NB4 (cell line): ENCODE data around the gene RCN2.

Experiments used
- DNase-seq: peaks from one replicate; pipeline ENCODE4 v3.0.0; 2010; ENCODE audit warnings: low read depth
- H3K4me3 ChIP-seq: one replicate; pipeline ENCODE4 v1.5.1; 2011; ENCODE audit warnings: mild to moderate bottlenecking, low read depth, low read length, moderate library complexity
- MAX ChIP-seq: IDR thresholded peaks from 2 replicates; pipeline ENCODE4 v1.6.1; 2011; ENCODE audit warnings: low read depth, low read length
- MYC ChIP-seq: IDR thresholded peaks from 2 replicates; pipeline ENCODE4 v1.6.1; 2011; ENCODE audit warnings: low read depth, low read length
- POLR2A ChIP-seq: IDR thresholded peaks from 2 replicates; pipeline ENCODE4 v1.6.1; 2011; ENCODE audit warnings: mild to moderate bottlenecking; ENCODE audit not compliant: insufficient read length; ENCODE audit errors: extremely low read depth
- TF ChIP-seq, protein P1 (sequence below): IDR thresholded peaks from one replicate; pipeline ENCODE4 v1.5.1; 2012; ENCODE audit warnings: low read depth, low read length

The RCN2 gene

DNA sequence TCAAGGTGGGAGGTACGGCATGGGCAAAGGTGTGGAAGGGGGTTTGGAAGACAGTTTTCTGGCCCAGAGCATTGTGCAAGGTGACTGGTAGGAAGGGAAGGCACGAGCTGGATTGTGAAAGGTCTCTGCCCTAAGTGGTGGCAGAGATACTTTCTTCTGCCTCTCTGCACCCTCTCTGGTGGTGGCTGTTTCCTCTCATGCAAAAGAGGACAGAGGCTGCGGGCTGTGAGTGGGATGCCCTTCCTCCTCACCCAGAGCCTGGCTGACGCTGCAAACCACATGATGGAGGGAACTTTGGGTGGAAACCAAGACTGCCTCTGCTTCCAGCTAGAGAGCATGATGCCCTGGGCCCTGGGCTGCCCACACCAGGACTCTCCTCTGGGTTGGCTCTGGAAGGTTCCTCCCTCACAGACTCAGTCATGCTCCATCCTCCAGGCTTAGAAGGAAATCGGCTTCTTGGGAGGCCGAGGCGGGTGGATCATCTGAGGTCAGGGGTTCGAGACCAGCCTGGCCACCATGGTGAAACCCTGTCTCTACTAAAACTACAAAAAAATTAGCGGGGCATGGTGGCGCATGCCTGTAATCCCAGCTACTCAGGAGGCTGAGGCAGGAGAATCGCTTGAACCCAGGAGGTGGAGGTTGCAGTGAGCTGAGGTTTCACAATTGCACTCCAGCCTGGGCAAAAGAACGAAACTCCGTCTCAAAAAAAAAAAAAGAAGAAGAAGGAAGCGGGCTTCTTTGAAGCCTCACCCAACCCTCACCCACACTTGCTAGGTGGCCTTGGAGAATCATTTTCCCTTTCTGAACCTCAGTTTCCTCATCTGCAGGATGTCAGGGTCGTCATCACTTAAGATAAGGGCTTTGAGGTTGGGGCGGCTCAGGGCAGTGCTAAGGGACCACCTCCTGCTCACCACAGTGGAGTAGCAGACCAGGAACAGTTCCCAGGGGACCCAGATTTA is 71.7 kb downstream of the RCN2 start:
- H3K4me3 ChIP-seq, result no peak overlapping the region

More for the DNA sequence above, 71.7 kb downstream of the RCN2 start:
- TF ChIP-seq, protein P1, sequence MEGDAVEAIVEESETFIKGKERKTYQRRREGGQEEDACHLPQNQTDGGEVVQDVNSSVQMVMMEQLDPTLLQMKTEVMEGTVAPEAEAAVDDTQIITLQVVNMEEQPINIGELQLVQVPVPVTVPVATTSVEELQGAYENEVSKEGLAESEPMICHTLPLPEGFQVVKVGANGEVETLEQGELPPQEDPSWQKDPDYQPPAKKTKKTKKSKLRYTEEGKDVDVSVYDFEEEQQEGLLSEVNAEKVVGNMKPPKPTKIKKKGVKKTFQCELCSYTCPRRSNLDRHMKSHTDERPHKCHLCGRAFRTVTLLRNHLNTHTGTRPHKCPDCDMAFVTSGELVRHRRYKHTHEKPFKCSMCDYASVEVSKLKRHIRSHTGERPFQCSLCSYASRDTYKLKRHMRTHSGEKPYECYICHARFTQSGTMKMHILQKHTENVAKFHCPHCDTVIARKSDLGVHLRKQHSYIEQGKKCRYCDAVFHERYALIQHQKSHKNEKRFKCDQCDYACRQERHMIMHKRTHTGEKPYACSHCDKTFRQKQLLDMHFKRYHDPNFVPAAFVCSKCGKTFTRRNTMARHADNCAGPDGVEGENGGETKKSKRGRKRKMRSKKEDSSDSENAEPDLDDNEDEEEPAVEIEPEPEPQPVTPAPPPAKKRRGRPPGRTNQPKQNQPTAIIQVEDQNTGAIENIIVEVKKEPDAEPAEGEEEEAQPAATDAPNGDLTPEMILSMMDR, result no peak
- TF ChIP-seq POLR2A (no peak), MAX (0 out of 2 replicates have a peak, but pooled peaks have one; percentile 79), MYC (peak; percentile 74)
- DNase-seq, result peak; percentile 97
